A673 (cell line): Measurements from ENCODE around the gene MEX3B. TPM values are rescaled to one million over a fixed set of nuclear protein-coding genes. Genes with fewer than 3 reads are reported as not detected.

ENCODE experiments used
- BruUV-seq: library from RNA; stranded (reverse); fragments of 400-500 nt; replicated peaks from 2 replicates; lab custom pipeline; 2021; lab: Mats Ljungman, UMichigan
- CTCF ChIA-PET: fragments of 300-600 bp; sonication (Branson Sonifier 250); formaldehyde crosslinking; loops from one replicate; lab custom pipeline; 2022; ENCODE audit warnings: antibody characterized with exemption; lab: Charles Lee
- POLR2A ChIA-PET: fragments of 300-600 bp; sonication (Branson Sonifier 250); formaldehyde crosslinking; loops from one replicate; lab custom pipeline; 2022; ENCODE audit warnings: antibody characterized with exemption; ENCODE audit not compliant: low non-redundant PET; lab: Charles Lee
- DNase-seq: peaks from one replicate; pipeline ENCODE4 v3.0.0-alpha.2; 2015; ENCODE audit warnings: low spot score
- H3K27ac ChIP-seq: fragments of 200-600 bp; sonication (generic); 2 replicates; pipeline ENCODE4 v1.5.1; 2016; ENCODE audit warnings: mixed run types, low read depth, mild to moderate bottlenecking, mixed read lengths, antibody characterized with exemption, low read length; ENCODE audit not compliant: poor library complexity, severe bottlenecking
- H3K27me3 ChIP-seq: fragments of 200-600 bp; sonication (generic); replicated peaks from 2 replicates; pipeline ENCODE4 v1.6.1; 2017; ENCODE audit warnings: mixed run types, low read depth, mild to moderate bottlenecking, mixed read lengths, antibody characterized with exemption, low read length; ENCODE audit not compliant: insufficient read depth, poor library complexity
- H3K36me3 ChIP-seq: fragments of 200-600 bp; sonication (generic); 2 replicates; pipeline ENCODE4 v1.6.1; 2016; ENCODE audit warnings: mixed run types, mild to moderate bottlenecking, mixed read lengths, antibody characterized with exemption, low read length; ENCODE audit not compliant: insufficient read depth, poor library complexity, severe bottlenecking
- H3K4me1 ChIP-seq: fragments of 200-600 bp; sonication (generic); 2 replicates; pipeline ENCODE4 v1.6.1; 2017; ENCODE audit warnings: mixed run types, mild to moderate bottlenecking, mixed read lengths, antibody characterized with exemption, low read length; ENCODE audit not compliant: insufficient read depth, poor library complexity, severe bottlenecking
- H3K4me3 ChIP-seq: fragments of 200-600 bp; sonication (generic); 2 replicates; pipeline ENCODE4 v1.5.1; 2016; ENCODE audit warnings: low read depth, mixed run types, mild to moderate bottlenecking, mixed read lengths, low read length; ENCODE audit not compliant: poor library complexity, severe bottlenecking
- H3K9me3 ChIP-seq: fragments of 200-600 bp; sonication (generic); 2 replicates; pipeline ENCODE4 v1.6.1; 2016; ENCODE audit warnings: mixed run types, low read depth, mild to moderate bottlenecking, mixed read lengths, antibody characterized with exemption, low read length; ENCODE audit not compliant: poor library complexity, severe bottlenecking
- EZH2 ChIP-seq: fragments of 200-600 bp; sonication (generic); IDR thresholded peaks from 2 replicates; pipeline ENCODE4 v1.6.1; 2017; ENCODE audit warnings: borderline replicate concordance, low read depth, mild to moderate bottlenecking, mixed read lengths, antibody characterized with exemption, low read length; ENCODE audit not compliant: poor library complexity, severe bottlenecking
- intact Hi-C: fragments of 100-400 bp; cut with micrococcal nuclease; formaldehyde crosslinking; loops from one replicate; pipeline ENCODE4 v1.10.0; 2022; ENCODE audit not compliant: unreplicated experiment
- total RNA-seq: library from RNA; stranded (reverse); gene quantifications from 2 replicates; pipeline ENCODE4 v1.2.3, GENCODE V29; 2021
- TF ChIP-seq, protein P1 (sequence below): fragments of 300-800, 200-600 bp; sonication (generic); conservative IDR thresholded peaks from 2 replicates; pipeline ENCODE4 v1.5.1; 2017; ENCODE audit warnings: low read depth, mild to moderate bottlenecking, antibody characterized with exemption, low read length, moderate library complexity, mixed read lengths

Gene MEX3B
- total RNA-seq, 1 experiment from 2014 or later = 5.5 TPM

DNA sequence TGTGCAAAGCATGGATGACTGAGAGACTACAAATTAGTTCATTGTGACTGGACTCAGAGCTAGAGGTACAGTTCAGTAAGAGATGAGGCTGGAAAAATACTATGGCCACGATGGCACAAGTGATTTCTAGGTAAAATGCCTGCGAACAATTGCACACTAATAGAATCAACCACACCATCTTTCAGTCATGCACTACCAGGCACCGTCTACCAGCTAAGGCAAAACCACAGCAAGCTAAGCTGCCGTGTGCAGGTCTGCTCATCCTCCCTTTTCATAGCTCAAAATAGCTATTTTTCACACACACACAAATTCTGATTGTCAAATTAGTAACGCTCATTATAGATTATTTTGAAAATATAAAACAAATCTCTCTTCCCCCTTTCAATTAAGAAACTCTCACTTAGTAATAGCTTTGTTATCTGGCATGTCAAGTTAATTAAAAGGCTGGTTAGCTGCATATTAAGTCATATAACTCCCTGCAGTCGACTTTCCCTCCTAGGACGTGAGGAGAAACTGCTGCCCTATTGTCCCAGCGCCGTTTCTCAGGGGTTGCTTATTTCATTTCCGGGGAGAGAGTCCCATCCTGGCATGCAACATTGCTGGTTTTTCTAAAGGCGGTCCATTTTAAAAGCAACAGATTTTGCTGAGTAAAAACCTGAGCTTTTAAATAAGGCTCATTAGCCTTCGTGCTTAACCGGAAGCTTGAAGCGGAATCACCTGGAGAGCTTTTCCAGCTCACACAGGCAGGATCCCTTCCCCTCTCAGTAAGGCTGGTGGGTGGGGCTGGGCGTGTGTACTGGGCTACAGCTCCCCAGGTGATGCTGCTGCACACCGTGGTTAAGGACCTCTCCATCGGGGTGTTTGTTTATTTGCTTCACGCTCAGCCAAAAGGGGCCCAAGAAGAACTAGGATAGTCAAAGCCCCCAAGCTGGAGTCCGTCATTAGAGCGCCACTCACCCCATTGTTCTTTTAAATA lies 16.9 kb upstream of the MEX3B start:
- H3K36me3 ChIP-seq = no peaks in the 10 kb centered on the region
- no peaks in the 10 kb centered on the region for H3K9me3 ChIP-seq
- intact Hi-C loops = no loop called here
- ChIA-PET POLR2A (no interaction called here), CTCF (no interaction called here)
- H3K4me3 ChIP-seq = no peak overlapping the region
- H3K4me1 ChIP-seq = no peaks in the 10 kb centered on the region
- no peak overlapping the region for H3K27ac ChIP-seq
- no peak for TF ChIP-seq EZH2
- TF ChIP-seq, protein P1, sequence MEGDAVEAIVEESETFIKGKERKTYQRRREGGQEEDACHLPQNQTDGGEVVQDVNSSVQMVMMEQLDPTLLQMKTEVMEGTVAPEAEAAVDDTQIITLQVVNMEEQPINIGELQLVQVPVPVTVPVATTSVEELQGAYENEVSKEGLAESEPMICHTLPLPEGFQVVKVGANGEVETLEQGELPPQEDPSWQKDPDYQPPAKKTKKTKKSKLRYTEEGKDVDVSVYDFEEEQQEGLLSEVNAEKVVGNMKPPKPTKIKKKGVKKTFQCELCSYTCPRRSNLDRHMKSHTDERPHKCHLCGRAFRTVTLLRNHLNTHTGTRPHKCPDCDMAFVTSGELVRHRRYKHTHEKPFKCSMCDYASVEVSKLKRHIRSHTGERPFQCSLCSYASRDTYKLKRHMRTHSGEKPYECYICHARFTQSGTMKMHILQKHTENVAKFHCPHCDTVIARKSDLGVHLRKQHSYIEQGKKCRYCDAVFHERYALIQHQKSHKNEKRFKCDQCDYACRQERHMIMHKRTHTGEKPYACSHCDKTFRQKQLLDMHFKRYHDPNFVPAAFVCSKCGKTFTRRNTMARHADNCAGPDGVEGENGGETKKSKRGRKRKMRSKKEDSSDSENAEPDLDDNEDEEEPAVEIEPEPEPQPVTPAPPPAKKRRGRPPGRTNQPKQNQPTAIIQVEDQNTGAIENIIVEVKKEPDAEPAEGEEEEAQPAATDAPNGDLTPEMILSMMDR = no peak
- peaks cover 33% of the 10 kb centered on the region for H3K27me3 ChIP-seq
- BruUV-seq = no TSS peak
- no peak for DNase-seq

DNA sequence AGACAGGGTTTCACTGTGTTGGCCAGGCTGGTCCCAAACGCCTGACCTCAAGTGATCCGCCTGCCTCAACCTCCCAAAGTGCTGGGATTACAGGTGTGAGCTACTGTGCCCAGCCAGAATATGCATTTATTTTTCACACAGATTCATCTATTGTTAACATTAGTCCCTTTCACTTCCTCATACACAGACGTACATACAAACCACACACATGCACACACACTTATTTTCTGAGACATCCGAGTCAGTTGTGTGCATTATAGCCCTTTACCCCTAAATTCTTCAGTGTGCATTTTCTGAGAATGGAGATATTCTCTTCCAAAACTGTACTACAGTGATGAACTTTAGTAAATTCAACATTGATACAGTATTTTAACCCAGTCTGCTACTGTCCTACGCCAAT lies 15.0 kb upstream of the MEX3B start:
- TF ChIP-seq, protein P1 = no peak
- TF ChIP-seq EZH2 = no peak
- ChIA-PET POLR2A (no interaction called here), CTCF (interaction anchor here (0.7 kb wide), 1 partner anchor 580 kb away, joined by 5 read pairs; no protein-coding TSS in a partner anchor)
- Histone ChIP-seq H3K9me3 (no peaks in the 10 kb centered on the region), H3K36me3 (no peaks in the 10 kb centered on the region), H3K27me3 (peaks cover 46% of the 10 kb centered on the region), H3K4me3 (no peak overlapping the region), H3K4me1 (peaks cover 5% of the 10 kb centered on the region), H3K27ac (no peak overlapping the region)
- BruUV-seq = no TSS peak
- DNase-seq = no peak
- intact Hi-C loops = no loop called here

DNA sequence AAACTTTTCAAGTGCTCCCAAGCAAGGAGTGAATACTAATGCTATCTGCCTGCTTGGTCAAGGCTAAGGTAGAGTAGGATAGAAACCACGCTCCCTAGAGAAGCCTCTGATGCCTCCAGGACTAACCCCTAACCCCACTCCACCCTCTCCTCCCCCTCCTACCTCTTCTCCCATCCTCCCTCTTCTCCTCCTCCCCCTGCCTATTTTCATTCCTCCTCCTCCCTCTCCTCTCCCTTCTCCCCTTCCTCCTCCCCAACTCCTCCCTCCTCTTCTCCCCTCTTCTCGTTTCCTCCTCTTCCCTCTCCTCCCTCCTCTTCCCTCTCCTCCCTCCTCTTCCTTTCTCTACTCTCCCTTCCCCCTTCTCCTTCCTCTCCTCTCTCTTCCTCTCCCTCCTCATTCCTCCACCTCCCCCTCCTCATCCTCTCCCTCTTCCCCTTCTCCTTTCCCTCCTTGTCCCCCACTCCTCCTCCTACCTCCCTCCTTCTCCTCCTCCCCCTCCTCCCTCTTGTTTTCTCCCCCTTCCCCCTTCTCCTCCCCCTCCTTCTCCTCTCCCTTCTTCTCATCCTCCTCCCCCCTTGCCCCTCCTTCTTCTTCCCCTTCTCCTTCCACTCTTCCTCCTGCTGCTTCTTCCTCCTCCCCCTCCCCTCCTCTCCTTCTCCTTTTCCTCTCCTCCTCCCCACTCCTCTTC lies 12.8 kb upstream of the MEX3B start:
- ChIA-PET POLR2A (no interaction called here), CTCF (no interaction called here)
- Histone ChIP-seq H3K36me3 (no peaks in the 10 kb centered on the region), H3K4me1 (peaks cover 5% of the 10 kb centered on the region), H3K9me3 (no peaks in the 10 kb centered on the region), H3K4me3 (no peak overlapping the region), H3K27ac (no peak overlapping the region), H3K27me3 (peaks cover 56% of the 10 kb centered on the region)
- intact Hi-C loops = no loop called here
- BruUV-seq = no TSS peak
- no peak for DNase-seq
- TF ChIP-seq, protein P1 = no peak
- TF ChIP-seq EZH2 = no peak
